GM21619 (cell line): ENCODE data around the gene TRIM34.
"Not testable (repeated sequence)": the region's sequence is repeated elsewhere in the genome, so short reads cannot be mapped to it uniquely, and the experiment has no call there.

Source experiments
- ATAC-seq: cut with Tn5 transposase; IDR thresholded peaks from one replicate; pipeline ENCODE4 v1.9.1; 2021; ENCODE audit not compliant: unreplicated experiment

The TRIM34 gene

GRCh38 chr11:5624489-5625279, at the start of gene TRIM34:
TRIM34 (plus strand) TSS chr11:5625001; CDS start chr11:5632332, 7,331 bp downstream.
- peak; percentile 97 for ATAC-seq

- ATAC-seq = no peak
These were observed 49.6 kb upstream of the TRIM34 start for GRCh38 chr11:5575152-5575551.

- no peak for ATAC-seq
These were observed 47.7 kb upstream of the TRIM34 start for GRCh38 chr11:5577101-5577500.

GRCh38 chr11:5580577-5580976, 44.2 kb upstream of the TRIM34 start, which contains the start of gene OR52B6:
OR52B6 (plus strand) TSS chr11:5580877; CDS start chr11:5580877, 0 bp downstream.
- no peak for ATAC-seq

- ATAC-seq = no peak
These were observed 43.8 kb upstream of the TRIM34 start for GRCh38 chr11:5581014-5581413.

- ATAC-seq = not testable (repeated sequence)
These were observed 40.3 kb upstream of the TRIM34 start for GRCh38 chr11:5584458-5584857.

- ATAC-seq = not testable (repeated sequence)
These were observed 34.9 kb upstream of the TRIM34 start for GRCh38 chr11:5589906-5590305.

- no peak for ATAC-seq
These were observed 33.2 kb upstream of the TRIM34 start for GRCh38 chr11:5591613-5592012.

GRCh38 chr11:5592615-5593014, 32.2 kb upstream of the TRIM34 start:
- no peak for ATAC-seq

GRCh38 chr11:5593146-5593545, 31.7 kb upstream of the TRIM34 start:
- no peak for ATAC-seq

- ATAC-seq = peak; percentile 43
These were observed 28.1 kb upstream of the TRIM34 start, which contains the start of gene TRIM6 for GRCh38 chr11:5596607-5597201. TRIM6 (plus strand) TSS chr11:5596637; CDS start chr11:5596898, 261 bp downstream.

GRCh38 chr11:5597953-5598352, 26.8 kb upstream of the TRIM34 start:
- no peak for ATAC-seq

GRCh38 chr11:5600374-5600851, 24.4 kb upstream of the TRIM34 start:
- ATAC-seq = peak; percentile 82

- ATAC-seq = not testable (repeated sequence)
These were observed 22.0 kb upstream of the TRIM34 start for GRCh38 chr11:5602791-5603190.

- no peak for ATAC-seq
These were observed 21.5 kb upstream of the TRIM34 start for GRCh38 chr11:5603326-5603725.

- ATAC-seq = no peak
These were observed 19.9 kb upstream of the TRIM34 start for GRCh38 chr11:5604896-5605295.

- ATAC-seq = no peak
These were observed 19.0 kb upstream of the TRIM34 start for GRCh38 chr11:5605849-5606248.

GRCh38 chr11:5608808-5609207, 16.0 kb upstream of the TRIM34 start:
- no peak for ATAC-seq

- no peak for ATAC-seq
These were observed 14.4 kb upstream of the TRIM34 start for GRCh38 chr11:5610446-5610845.

GRCh38 chr11:5611627-5612026, 13.2 kb upstream of the TRIM34 start:
- no peak for ATAC-seq

GRCh38 chr11:5618807-5619206, 6.0 kb upstream of the TRIM34 start:
- ATAC-seq = no peak
